Measurements from ENCODE around the gene POLE. TPM values are rescaled to one million over a fixed set of nuclear protein-coding genes. Genes with fewer than 3 reads are reported as not detected.

POLE gene
- total RNA-seq, 1 experiment from 2014 or later, result 96.1 TPM

- H3K4me2 ChIP-seq (ENCODE audit: low read length), result no peak overlapping the region
- DNase-seq (no peak), ATAC-seq (no peak)
- no peak overlapping the region for H3K4me3 ChIP-seq (ENCODE audit: low read length)
- intact Hi-C loops (cut with micrococcal nuclease), result no loop called here
- no peaks in the 10 kb centered on the region for H3K9me3 ChIP-seq (ENCODE audit: low read length)
- no peaks in the 10 kb centered on the region for H3F3A ChIP-seq (ENCODE audit: low read length, unreplicated experiment)
- no peak overlapping the region for H2AFZ ChIP-seq (ENCODE audit: low read length)
- no TSS peak for BruUV-seq (replicated peaks)
- no peak for TF ChIP-seq CTCF (conservative IDR thresholded peaks at IDR 0.05; ENCODE audit: low read depth, low read length)
- no peaks in the 10 kb centered on the region for H3K9me2 ChIP-seq (replicated peaks; ENCODE audit: low read length)
- peaks cover 69% of the 10 kb centered on the region for H3K36me3 ChIP-seq (ENCODE audit: low read depth, low read length)
- no peaks in the 10 kb centered on the region for H3K79me2 ChIP-seq (ENCODE audit: low read length)
- ChIA-PET POLR2A (ENCODE audit: unreplicated experiment) (no interaction called here), CTCF (no interaction called here)
- no peaks in the 10 kb centered on the region for H4K20me1 ChIP-seq (ENCODE audit: low read length)
- H3K4me1 ChIP-seq (ENCODE audit: insufficient read depth, low read length), result no peaks in the 10 kb centered on the region
- H3K27ac ChIP-seq (ENCODE audit: low read length), result no peak overlapping the region
- H3K9ac ChIP-seq (ENCODE audit: low read length), result no peak overlapping the region
- no peaks in the 10 kb centered on the region for H3K27me3 ChIP-seq (ENCODE audit: low read length)
Measured at GRCh38 chr12:132665149-132665491, 22.0 kb downstream of the POLE start.

- POLR2A ChIA-PET (ENCODE audit: unreplicated experiment), result no interaction called here
- Histone ChIP-seq H3K4me3 (ENCODE audit: low read length) (no peak overlapping the region), H3K9me3 (ENCODE audit: low read length) (no peaks in the 10 kb centered on the region), H3K9ac (ENCODE audit: low read length) (no peak overlapping the region), H2AFZ (ENCODE audit: low read length) (no peak overlapping the region), H4K20me1 (ENCODE audit: low read length) (no peaks in the 10 kb centered on the region), H3K79me2 (ENCODE audit: low read length) (no peaks in the 10 kb centered on the region), H3K36me3 (ENCODE audit: low read depth, low read length) (peaks cover 69% of the 10 kb centered on the region), H3K4me2 (ENCODE audit: low read length) (no peak overlapping the region), H3K27ac (ENCODE audit: low read length) (no peak overlapping the region), H3K4me1 (ENCODE audit: insufficient read depth, low read length) (no peaks in the 10 kb centered on the region), H3K9me2 (replicated peaks; ENCODE audit: low read length) (no peaks in the 10 kb centered on the region), H3F3A (ENCODE audit: low read length, unreplicated experiment) (no peaks in the 10 kb centered on the region), H3K27me3 (ENCODE audit: low read length) (no peaks in the 10 kb centered on the region)
- intact Hi-C loops (cut with micrococcal nuclease), result no loop called here
- TF ChIP-seq EZH2phosphoT487 (IDR thresholded peaks at IDR 0.05; ENCODE audit: borderline replicate concordance, low read length), result no peak
- no peak for TF ChIP-seq CTCF (conservative IDR thresholded peaks at IDR 0.05; ENCODE audit: low read depth, low read length)
- no peak for TF ChIP-seq EZH2 (IDR thresholded peaks at IDR 0.05; ENCODE audit: low read length, unreplicated experiment)
- ATAC-seq, result no peak
- no TSS peak for BruUV-seq (replicated peaks)
- no peak for DNase-seq
- CTCF ChIA-PET, result no interaction called here
Measured at GRCh38 chr12:132664206-132665148, 22.7 kb downstream of the POLE start.

GRCh38 chr12:132662901-132663755 is 24.0 kb downstream of the POLE start:
- ATAC-seq, result no peak

More at GRCh38 chr12:132662901-132663755, 24.0 kb downstream of the POLE start:
- CTCF ChIA-PET, result no interaction called here
- no peaks in the 10 kb centered on the region for H3K79me2 ChIP-seq (ENCODE audit: low read length)
- TF ChIP-seq EZH2 (IDR thresholded peaks at IDR 0.05; ENCODE audit: low read length, unreplicated experiment) (no peak), CTCF (conservative IDR thresholded peaks at IDR 0.05; ENCODE audit: low read depth, low read length) (no peak), EZH2phosphoT487 (IDR thresholded peaks at IDR 0.05; ENCODE audit: borderline replicate concordance, low read length) (no peak)
- no peak overlapping the region for H3K4me3 ChIP-seq (ENCODE audit: low read length)
- H3F3A ChIP-seq (ENCODE audit: low read length, unreplicated experiment), result no peaks in the 10 kb centered on the region
- no peak overlapping the region for H3K27ac ChIP-seq (ENCODE audit: low read length)
- H2AFZ ChIP-seq (ENCODE audit: low read length), result no peak overlapping the region
- no peak overlapping the region for H3K4me2 ChIP-seq (ENCODE audit: low read length)
- no peak overlapping the region for H3K9ac ChIP-seq (ENCODE audit: low read length)
- peaks cover 67% of the 10 kb centered on the region for H3K36me3 ChIP-seq (ENCODE audit: low read depth, low read length)
- H3K9me3 ChIP-seq (ENCODE audit: low read length), result no peaks in the 10 kb centered on the region
- H3K9me2 ChIP-seq (replicated peaks; ENCODE audit: low read length), result no peaks in the 10 kb centered on the region
- POLR2A ChIA-PET (ENCODE audit: unreplicated experiment), result no interaction called here
- no peaks in the 10 kb centered on the region for H4K20me1 ChIP-seq (ENCODE audit: low read length)
- no peaks in the 10 kb centered on the region for H3K27me3 ChIP-seq (ENCODE audit: low read length)
- BruUV-seq (replicated peaks), result no TSS peak
- H3K4me1 ChIP-seq (ENCODE audit: insufficient read depth, low read length), result no peaks in the 10 kb centered on the region
- intact Hi-C loops (cut with micrococcal nuclease), result no loop called here
- no peak for DNase-seq
